22Rv1 (cell line): ENCODE results near the gene LDOC1.

Experiments
- ZFX ChIP-seq: fragments of 450-650 bp; IDR thresholded peaks from 2 replicates; pipeline ENCODE4 v1.6.1; 2017; ENCODE audit warnings: antibody characterized with exemption, borderline replicate concordance
- TF ChIP-seq, protein P1 (sequence below): fragments of 450-650 bp; IDR thresholded peaks from 2 replicates; pipeline ENCODE4 v1.5.1; 2017; ENCODE audit warnings: mild to moderate bottlenecking

DNA sequence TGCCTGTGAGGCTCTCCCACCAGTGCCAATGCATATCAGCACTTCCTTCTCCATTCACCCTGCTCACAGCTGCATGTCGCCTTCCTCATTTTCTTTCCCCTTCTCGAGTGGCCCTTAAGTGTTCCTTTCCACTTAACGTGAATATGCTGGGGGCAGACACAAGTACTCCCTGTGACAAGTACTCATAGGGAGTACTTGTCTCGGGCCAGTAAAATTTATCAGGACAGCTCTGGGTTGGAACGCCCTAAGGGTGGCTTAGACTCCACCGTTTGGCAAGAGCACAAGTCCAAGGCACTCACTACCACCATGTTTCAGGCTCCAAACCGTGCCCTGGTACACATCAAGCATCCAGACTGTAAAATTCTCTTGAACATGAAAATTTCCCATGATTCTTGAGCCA lies 3.9 kb upstream of the LDOC1 start:
- TF ChIP-seq, protein P1, sequence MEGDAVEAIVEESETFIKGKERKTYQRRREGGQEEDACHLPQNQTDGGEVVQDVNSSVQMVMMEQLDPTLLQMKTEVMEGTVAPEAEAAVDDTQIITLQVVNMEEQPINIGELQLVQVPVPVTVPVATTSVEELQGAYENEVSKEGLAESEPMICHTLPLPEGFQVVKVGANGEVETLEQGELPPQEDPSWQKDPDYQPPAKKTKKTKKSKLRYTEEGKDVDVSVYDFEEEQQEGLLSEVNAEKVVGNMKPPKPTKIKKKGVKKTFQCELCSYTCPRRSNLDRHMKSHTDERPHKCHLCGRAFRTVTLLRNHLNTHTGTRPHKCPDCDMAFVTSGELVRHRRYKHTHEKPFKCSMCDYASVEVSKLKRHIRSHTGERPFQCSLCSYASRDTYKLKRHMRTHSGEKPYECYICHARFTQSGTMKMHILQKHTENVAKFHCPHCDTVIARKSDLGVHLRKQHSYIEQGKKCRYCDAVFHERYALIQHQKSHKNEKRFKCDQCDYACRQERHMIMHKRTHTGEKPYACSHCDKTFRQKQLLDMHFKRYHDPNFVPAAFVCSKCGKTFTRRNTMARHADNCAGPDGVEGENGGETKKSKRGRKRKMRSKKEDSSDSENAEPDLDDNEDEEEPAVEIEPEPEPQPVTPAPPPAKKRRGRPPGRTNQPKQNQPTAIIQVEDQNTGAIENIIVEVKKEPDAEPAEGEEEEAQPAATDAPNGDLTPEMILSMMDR: no peak
- no peak for TF ChIP-seq ZFX
